ENCODE data around the gene SLC6A4. TPM values are rescaled to one million over a fixed set of nuclear protein-coding genes. Genes with fewer than 3 reads are reported as not detected.

Gene SLC6A4
- total and polyA plus RNA-seq, 8 donors: 0.38 to 52.3 (median 1.4) TPM

DNA sequence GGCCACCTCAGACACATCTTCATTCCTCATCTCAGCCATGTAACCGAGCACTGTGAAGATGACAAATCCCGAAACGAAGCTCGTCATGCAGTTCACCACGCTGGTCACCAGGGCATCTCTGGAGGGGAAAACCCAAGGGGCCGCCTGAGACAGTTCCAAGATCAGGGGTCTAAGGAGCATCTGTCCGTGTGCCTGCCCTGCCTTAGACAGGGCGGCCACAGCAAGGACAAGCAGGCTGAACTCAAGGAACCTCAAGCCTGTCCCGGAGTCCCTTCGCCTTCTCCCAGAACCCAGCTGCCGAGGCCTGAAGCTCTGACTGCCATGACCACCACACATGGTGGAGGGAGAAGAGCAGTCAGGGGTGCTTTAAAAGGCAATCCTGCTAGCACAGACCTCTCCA, 22.7 kb downstream of the SLC6A4 start:
- H3K27ac ChIP-seq: no peak overlapping the region
- intact Hi-C loops (cut with DNase I): no loop called here
- no peaks in the 10 kb centered on the region for H3K27me3 ChIP-seq
- H3K9me3 ChIP-seq: no peaks in the 10 kb centered on the region
- H3K4me1 ChIP-seq: no peaks in the 10 kb centered on the region
- no peak for DNase-seq
- ATAC-seq: no peak
- H3K4me3 ChIP-seq: no peak overlapping the region
- no peaks in the 10 kb centered on the region for H3K36me3 ChIP-seq
- no peak for TF ChIP-seq CTCF (IDR thresholded peaks at IDR 0.05)

GRCh38 chr17:30211371-30211770, 24.1 kb downstream of the SLC6A4 start:
- TF ChIP-seq CTCF (IDR thresholded peaks at IDR 0.05): no peak
- Histone ChIP-seq H3K4me1 (no peaks in the 10 kb centered on the region), H3K27me3 (no peaks in the 10 kb centered on the region), H3K4me3 (no peak overlapping the region), H3K36me3 (no peaks in the 10 kb centered on the region), H3K9me3 (no peaks in the 10 kb centered on the region), H3K27ac (no peak overlapping the region)
- ATAC-seq (no peak), DNase-seq (no peak)
- intact Hi-C loops (cut with DNase I): no loop called here

- TF ChIP-seq CTCF (IDR thresholded peaks at IDR 0.05): no peak
- Histone ChIP-seq H3K4me3 (no peak overlapping the region), H3K27ac (no peak overlapping the region)
Observed at GRCh38 chr17:30210901-30211300, 24.6 kb downstream of the SLC6A4 start.

DNA sequence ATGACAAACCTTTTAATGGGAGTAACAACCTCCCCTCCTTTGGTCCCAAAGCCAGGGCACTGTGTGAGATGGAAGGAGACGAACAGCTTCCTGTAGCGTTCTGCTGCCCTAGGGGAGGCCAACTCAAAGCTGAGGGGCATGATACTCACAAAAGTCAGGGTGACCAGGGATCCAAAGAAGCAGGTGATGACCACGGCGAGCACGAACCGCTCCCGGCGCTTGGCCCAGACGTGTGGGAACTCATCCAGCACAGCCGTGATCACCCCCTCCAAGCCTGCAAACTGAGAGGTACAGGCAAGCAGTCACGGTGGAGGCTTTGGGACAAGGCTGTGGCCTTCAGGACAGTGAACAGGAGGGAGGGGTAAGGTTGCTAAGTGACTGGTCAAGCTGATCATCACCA, 25.1 kb downstream of the SLC6A4 start:
- no peak for DNase-seq
- Histone ChIP-seq H3K9me3 (no peaks in the 10 kb centered on the region), H3K4me1 (no peaks in the 10 kb centered on the region), H3K36me3 (no peaks in the 10 kb centered on the region), H3K27me3 (no peaks in the 10 kb centered on the region), H3K4me3 (no peak overlapping the region), H3K27ac (no peak overlapping the region)
- intact Hi-C loops (cut with DNase I): no loop called here
- no peak for TF ChIP-seq CTCF (IDR thresholded peaks at IDR 0.05)
- no peak for ATAC-seq

More at GRCh38 chr17:30210901-30211300, 24.6 kb downstream of the SLC6A4 start:
- no peak for ATAC-seq
- intact Hi-C loops (cut with DNase I): no loop called here
- no peaks in the 10 kb centered on the region for H3K27me3 ChIP-seq
- no peaks in the 10 kb centered on the region for H3K36me3 ChIP-seq
- no peak for DNase-seq
- H3K4me1 ChIP-seq: no peaks in the 10 kb centered on the region
- H3K9me3 ChIP-seq: no peaks in the 10 kb centered on the region

GRCh38 chr17:30209930-30210329, 25.6 kb downstream of the SLC6A4 start:
- H3K27ac ChIP-seq: no peak overlapping the region
- H3K36me3 ChIP-seq: no peaks in the 10 kb centered on the region
- no peak for DNase-seq
- H3K4me1 ChIP-seq: no peaks in the 10 kb centered on the region
- no peaks in the 10 kb centered on the region for H3K27me3 ChIP-seq
- ATAC-seq: no peak
- H3K4me3 ChIP-seq: no peak overlapping the region
- no peaks in the 10 kb centered on the region for H3K9me3 ChIP-seq
- intact Hi-C loops (cut with DNase I): no loop called here
- no peak for TF ChIP-seq CTCF (IDR thresholded peaks at IDR 0.05)
